Astrocyte (in vitro differentiated cells and primary cell): ENCODE data around the gene IL4I1. TPM values are rescaled to one million over a fixed set of nuclear protein-coding genes. Genes with fewer than 3 reads are reported as not detected.
A peak's percentile ranks its signal among the peaks of the same experiment; 100 is the strongest.

Source experiments
- DNase-seq: peaks from one replicate; pipeline ENCODE4 v3.0.0-alpha.2; 2010; ENCODE audit warnings: low read depth
- FAIRE-seq: peaks from 2 replicates; lab custom pipeline; 2011; peaks lifted over from hg19 to GRCh38; lab: Jason Lieb, UNC
- H2AFZ ChIP-seq: 2 replicates; pipeline ENCODE4 v1.6.0; 2012; ENCODE audit warnings: low read depth, low read length, inconsistent platforms
- H3K27ac ChIP-seq: 2 replicates; pipeline ENCODE4 v1.5.1; 2011; ENCODE audit warnings: low read depth, low read length, inconsistent platforms
- H3K27me3 ChIP-seq: 2 replicates; pipeline ENCODE4 v1.6.0; 2011; ENCODE audit warnings: low read length, inconsistent platforms; ENCODE audit not compliant: insufficient read depth
- H3K36me3 ChIP-seq: 2 replicates; pipeline ENCODE4 v1.5.1; 2011; ENCODE audit warnings: low read length, inconsistent platforms; ENCODE audit not compliant: insufficient read depth
- H3K4me1 ChIP-seq: 2 replicates; pipeline ENCODE4 v1.5.1; 2011; ENCODE audit warnings: low read length, inconsistent platforms; ENCODE audit not compliant: insufficient read depth
- H3K4me2 ChIP-seq: 2 replicates; pipeline ENCODE4 v1.6.0; 2012; ENCODE audit warnings: low read length, inconsistent platforms
- H3K4me3 ChIP-seq: 2 replicates; pipeline ENCODE4 v1.5.1; 2011; ENCODE audit warnings: low read depth, mild to moderate bottlenecking, low read length, inconsistent platforms; ENCODE audit not compliant: insufficient read depth
- H3K79me2 ChIP-seq: 2 replicates; pipeline ENCODE4 v1.6.0; 2012; ENCODE audit warnings: mild to moderate bottlenecking, low read length, inconsistent platforms; ENCODE audit not compliant: insufficient read depth
- H3K9ac ChIP-seq: 2 replicates; pipeline ENCODE4 v1.6.0; 2012; ENCODE audit warnings: mild to moderate bottlenecking, low read length, inconsistent platforms
- H3K9me3 ChIP-seq: 2 replicates; pipeline ENCODE4 v1.5.1; 2012; ENCODE audit warnings: low read depth, mild to moderate bottlenecking, low read length, inconsistent platforms; ENCODE audit not compliant: insufficient read depth
- H4K20me1 ChIP-seq: 2 replicates; pipeline ENCODE4 v1.6.0; 2012; ENCODE audit warnings: low read length, inconsistent platforms; ENCODE audit not compliant: insufficient read depth
- H3K27ac Mint-ChIP-seq: one replicate; pipeline ENCODE4 v1.8.0; 2021; ENCODE audit warnings: mild to moderate bottlenecking, mixed read lengths; ENCODE audit not compliant: unreplicated experiment
- H3K27me3 Mint-ChIP-seq: one replicate; pipeline ENCODE4 v1.8.0; 2021; ENCODE audit warnings: low read depth, mixed read lengths; ENCODE audit not compliant: unreplicated experiment
- H3K36me3 Mint-ChIP-seq: one replicate; pipeline ENCODE4 v1.8.0; 2021; ENCODE audit warnings: low read depth, mixed read lengths; ENCODE audit not compliant: unreplicated experiment
- H3K4me1 Mint-ChIP-seq: one replicate; pipeline ENCODE4 v1.8.0; 2021; ENCODE audit warnings: low read depth, mixed read lengths; ENCODE audit not compliant: unreplicated experiment
- H3K4me3 Mint-ChIP-seq: one replicate; pipeline ENCODE4 v1.8.0; 2021; ENCODE audit warnings: mild to moderate bottlenecking, moderate library complexity, mixed read lengths; ENCODE audit not compliant: unreplicated experiment
- H3K9me3 Mint-ChIP-seq: one replicate; pipeline ENCODE4 v1.8.0; 2021; ENCODE audit warnings: mild to moderate bottlenecking, mixed read lengths; ENCODE audit not compliant: unreplicated experiment
- EZH2 ChIP-seq: IDR thresholded peaks from 2 replicates; pipeline ENCODE4 v1.6.1; 2012; ENCODE audit warnings: mild to moderate bottlenecking, low read length, inconsistent platforms; ENCODE audit not compliant: insufficient read depth
- total RNA-seq: library from RNA; stranded (reverse); gene quantifications from 2 replicates; pipeline ENCODE4 v1.2.1, GENCODE V29; 2021
- TF ChIP-seq, protein P1 (sequence below): IDR thresholded peaks from 2 replicates; pipeline ENCODE4 v1.5.1; 2011; ENCODE audit warnings: low read depth, mild to moderate bottlenecking, inconsistent platforms, low read length, moderate library complexity; ENCODE audit not compliant: insufficient read depth

IL4I1 gene
- total RNA-seq, 1 donor from 2014 or later: 0.27 TPM

- Histone ChIP-seq H3K9me3 (no peaks in the 10 kb centered on the region), H3K27ac (peak overlapping the region; percentile 15), H3K27me3 (no peaks in the 10 kb centered on the region), H3K9ac (no peak overlapping the region), H2AFZ (no peak overlapping the region), H3K79me2 (peaks cover 23% of the 10 kb centered on the region), H3K4me1 (peaks cover 23% of the 10 kb centered on the region), H3K4me2 (peak overlapping the region; percentile 36), H3K4me3 (no peak overlapping the region), H4K20me1 (peaks cover 29% of the 10 kb centered on the region), H3K36me3 (no peaks in the 10 kb centered on the region)
- FAIRE-seq: no peak
- Mint-ChIP-seq H3K36me3 (peaks cover 15% of the 10 kb centered on the region), H3K27ac (peak overlapping the region; percentile 92), H3K4me1 (peaks cover 20% of the 10 kb centered on the region), H3K4me3 (peak overlapping the region; percentile 64), H3K27me3 (no peaks in the 10 kb centered on the region), H3K9me3 (peaks cover 13% of the 10 kb centered on the region)
- peak; percentile 91 for DNase-seq
- TF ChIP-seq EZH2: no peak
- TF ChIP-seq, protein P1, sequence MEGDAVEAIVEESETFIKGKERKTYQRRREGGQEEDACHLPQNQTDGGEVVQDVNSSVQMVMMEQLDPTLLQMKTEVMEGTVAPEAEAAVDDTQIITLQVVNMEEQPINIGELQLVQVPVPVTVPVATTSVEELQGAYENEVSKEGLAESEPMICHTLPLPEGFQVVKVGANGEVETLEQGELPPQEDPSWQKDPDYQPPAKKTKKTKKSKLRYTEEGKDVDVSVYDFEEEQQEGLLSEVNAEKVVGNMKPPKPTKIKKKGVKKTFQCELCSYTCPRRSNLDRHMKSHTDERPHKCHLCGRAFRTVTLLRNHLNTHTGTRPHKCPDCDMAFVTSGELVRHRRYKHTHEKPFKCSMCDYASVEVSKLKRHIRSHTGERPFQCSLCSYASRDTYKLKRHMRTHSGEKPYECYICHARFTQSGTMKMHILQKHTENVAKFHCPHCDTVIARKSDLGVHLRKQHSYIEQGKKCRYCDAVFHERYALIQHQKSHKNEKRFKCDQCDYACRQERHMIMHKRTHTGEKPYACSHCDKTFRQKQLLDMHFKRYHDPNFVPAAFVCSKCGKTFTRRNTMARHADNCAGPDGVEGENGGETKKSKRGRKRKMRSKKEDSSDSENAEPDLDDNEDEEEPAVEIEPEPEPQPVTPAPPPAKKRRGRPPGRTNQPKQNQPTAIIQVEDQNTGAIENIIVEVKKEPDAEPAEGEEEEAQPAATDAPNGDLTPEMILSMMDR: no peak
These were observed 48.7 kb downstream of the IL4I1 start for GRCh38 chr19:49847731-49848696.

- no peak overlapping the region for H3K4me2 ChIP-seq
- no peaks in the 10 kb centered on the region for H3K36me3 ChIP-seq
- no peak overlapping the region for H3K9ac ChIP-seq
- H3K4me1 ChIP-seq: peaks cover 11% of the 10 kb centered on the region
- no peak overlapping the region for H3K27ac ChIP-seq
- TF ChIP-seq, protein P1: no peak
- TF ChIP-seq EZH2: no peak
- no peak overlapping the region for H3K27ac Mint-ChIP-seq
- no peak overlapping the region for H2AFZ ChIP-seq
- no peaks in the 10 kb centered on the region for H3K27me3 Mint-ChIP-seq
- no peak for DNase-seq
- H3K79me2 ChIP-seq: peaks cover 9% of the 10 kb centered on the region
- H3K4me3 Mint-ChIP-seq: no peak overlapping the region
- peaks cover 15% of the 10 kb centered on the region for H3K36me3 Mint-ChIP-seq
- H3K4me1 Mint-ChIP-seq: peaks cover 14% of the 10 kb centered on the region
- peaks cover 10% of the 10 kb centered on the region for H3K9me3 Mint-ChIP-seq
- H3K27me3 ChIP-seq: no peaks in the 10 kb centered on the region
- no peak overlapping the region for H3K4me3 ChIP-seq
- H4K20me1 ChIP-seq: peaks cover 16% of the 10 kb centered on the region
- FAIRE-seq: no peak
- no peaks in the 10 kb centered on the region for H3K9me3 ChIP-seq
These were observed 50.3 kb downstream of the IL4I1 start for GRCh38 chr19:49846408-49846807.
